Astrocyte (in vitro differentiated cells and primary cell): ENCODE data around the gene MBNL3.

Experiments
- EZH2 ChIP-seq: IDR thresholded peaks from 2 replicates; pipeline ENCODE4 v1.6.1; 2012; ENCODE audit warnings: mild to moderate bottlenecking, low read length, inconsistent platforms; ENCODE audit not compliant: insufficient read depth
- TF ChIP-seq, protein P1 (sequence below): IDR thresholded peaks from 2 replicates; pipeline ENCODE4 v1.5.1; 2011; ENCODE audit warnings: low read depth, mild to moderate bottlenecking, inconsistent platforms, low read length, moderate library complexity; ENCODE audit not compliant: insufficient read depth

DNA sequence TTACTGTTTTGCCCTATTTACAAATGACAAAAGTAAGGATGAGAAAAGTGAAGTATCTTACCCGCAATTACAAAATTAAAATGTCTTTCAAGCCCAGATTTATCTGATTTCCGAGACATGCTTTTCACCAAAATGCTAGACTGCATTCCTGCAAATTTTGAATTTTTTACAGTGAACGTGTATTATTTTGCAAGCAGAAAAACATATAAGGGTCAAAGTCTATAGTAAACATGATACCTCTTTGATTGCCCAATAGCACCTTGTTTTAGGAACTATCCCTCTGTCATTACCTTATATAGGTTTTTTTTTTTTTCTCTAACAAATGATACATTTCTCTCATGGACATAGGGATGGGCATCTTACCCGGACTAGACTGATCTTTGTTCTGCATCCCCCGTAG, 135.4 kb downstream of the MBNL3 start:
- TF ChIP-seq, protein P1, sequence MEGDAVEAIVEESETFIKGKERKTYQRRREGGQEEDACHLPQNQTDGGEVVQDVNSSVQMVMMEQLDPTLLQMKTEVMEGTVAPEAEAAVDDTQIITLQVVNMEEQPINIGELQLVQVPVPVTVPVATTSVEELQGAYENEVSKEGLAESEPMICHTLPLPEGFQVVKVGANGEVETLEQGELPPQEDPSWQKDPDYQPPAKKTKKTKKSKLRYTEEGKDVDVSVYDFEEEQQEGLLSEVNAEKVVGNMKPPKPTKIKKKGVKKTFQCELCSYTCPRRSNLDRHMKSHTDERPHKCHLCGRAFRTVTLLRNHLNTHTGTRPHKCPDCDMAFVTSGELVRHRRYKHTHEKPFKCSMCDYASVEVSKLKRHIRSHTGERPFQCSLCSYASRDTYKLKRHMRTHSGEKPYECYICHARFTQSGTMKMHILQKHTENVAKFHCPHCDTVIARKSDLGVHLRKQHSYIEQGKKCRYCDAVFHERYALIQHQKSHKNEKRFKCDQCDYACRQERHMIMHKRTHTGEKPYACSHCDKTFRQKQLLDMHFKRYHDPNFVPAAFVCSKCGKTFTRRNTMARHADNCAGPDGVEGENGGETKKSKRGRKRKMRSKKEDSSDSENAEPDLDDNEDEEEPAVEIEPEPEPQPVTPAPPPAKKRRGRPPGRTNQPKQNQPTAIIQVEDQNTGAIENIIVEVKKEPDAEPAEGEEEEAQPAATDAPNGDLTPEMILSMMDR: no peak
- no peak for TF ChIP-seq EZH2
